Measurements from ENCODE around the gene METTL22. TPM values are rescaled to one million over a fixed set of nuclear protein-coding genes. Genes with fewer than 3 reads are reported as not detected.

Gene METTL22
- polyA plus RNA-seq, 2 of the 4 experiments (the other 2 are of a cell fraction): 21.0 to 40.9 TPM

GRCh38 chr16:8682551-8683259, 61.2 kb downstream of the METTL22 start:
- Histone ChIP-seq H3K27ac (no peak overlapping the region), H3K9me3 (peaks cover 10% of the 10 kb centered on the region), H3K4me1 (peaks cover 14% of the 10 kb centered on the region), H3K4me2 (no peak overlapping the region), H3K4me3 (no peak overlapping the region)
- 32% methylated on average over 9 of the region's 9 CpGs for WGBS (ENCODE audit: missing lambda C conversion rate)
- FAIRE-seq: no peak
- ChIA-PET CTCF (no interaction called here), POLR2A (no interaction called here)
- ATAC-seq: no peak
- TF ChIP-seq ZSCAN20 (CRISPR knock-in tag; IDR thresholded peaks at IDR 0.05) (no peak), ZNF302 (CRISPR knock-in tag; IDR thresholded peaks at IDR 0.05) (no peak), RARB (CRISPR knock-in tag; IDR thresholded peaks at IDR 0.05) (no peak), MAZ (IDR thresholded peaks at IDR 0.05; ENCODE audit: borderline replicate concordance, low read depth, low read length) (no peak), HEYL (CRISPR knock-in tag; IDR thresholded peaks at IDR 0.05) (no peak), RFX5 (IDR thresholded peaks at IDR 0.05) (no peak), RNF2 (IDR thresholded peaks at IDR 0.05; ENCODE audit: borderline replicate concordance, low read depth) (no peak)
- DNase-seq (ENCODE audit: low read depth in 1 of 2, low spot score in 1 of 2): no peak

GRCh38 chr16:8683640-8684039, 62.1 kb downstream of the METTL22 start:
- ChIA-PET POLR2A (interaction anchor here (0.6 kb wide), 1 partner anchor 30 kb away, joined by 3 read pairs; no protein-coding TSS in a partner anchor), CTCF (interaction anchor here (1.3 kb wide), 1 partner anchor 108 kb away, joined by 3 read pairs; no protein-coding TSS in a partner anchor)
- no peak overlapping the region for H3K27ac ChIP-seq
- 72% methylated on average over 4 of the region's 4 CpGs for WGBS (ENCODE audit: missing lambda C conversion rate)
- H3K4me3 ChIP-seq: no peak overlapping the region
- TF ChIP-seq PHF8 (IDR thresholded peaks at IDR 0.05; ENCODE audit: borderline replicate concordance, low read depth) (no peak), GATA3 (IDR thresholded peaks at IDR 0.05; ENCODE audit: borderline replicate concordance) (no peak), JUN (IDR thresholded peaks at IDR 0.05) (no peak)
- peaks cover 13% of the 10 kb centered on the region for H3K9me3 ChIP-seq
- FAIRE-seq: no peak
- H3K4me2 ChIP-seq: no peak overlapping the region
- DNase-seq (ENCODE audit: low read depth in 1 of 2, low spot score in 1 of 2): no peak
- peaks cover 6% of the 10 kb centered on the region for H3K4me1 ChIP-seq
- no peak for ATAC-seq

- Histone ChIP-seq H3K4me1 (no peaks in the 10 kb centered on the region), H3K9me3 (peaks cover 21% of the 10 kb centered on the region), H3K4me3 (no peak overlapping the region), H3K27ac (no peak overlapping the region), H3K4me2 (no peak overlapping the region)
- no peak for DNase-seq (ENCODE audit: low read depth in 1 of 2, low spot score in 1 of 2)
- 51% methylated on average over 3 of the region's 3 CpGs for WGBS (ENCODE audit: missing lambda C conversion rate)
- no peak for ATAC-seq
- CTCF ChIA-PET: interaction anchor here (3.0 kb wide), 1 partner anchor 24 kb away, joined by 10 read pairs; no protein-coding TSS in a partner anchor
- POLR2A ChIA-PET: no interaction called here
- no peak for FAIRE-seq
- TF ChIP-seq BHLHE40 (IDR thresholded peaks at IDR 0.05; ENCODE audit: low read depth, low read length) (no peak), JUNB (IDR thresholded peaks at IDR 0.05) (no peak), PBX3 (IDR thresholded peaks at IDR 0.05) (no peak), GATA3 (IDR thresholded peaks at IDR 0.05; ENCODE audit: borderline replicate concordance) (no peak), TP53 (CRISPR knock-in tag; IDR thresholded peaks at IDR 0.05) (no peak), EHF (CRISPR knock-in tag; IDR thresholded peaks at IDR 0.05) (no peak), ZC3H11A (IDR thresholded peaks at IDR 0.05) (no peak)
These were observed 64.1 kb downstream of the METTL22 start for GRCh38 chr16:8685617-8686016.

GRCh38 chr16:8686031-8686621, 64.6 kb downstream of the METTL22 start:
- Histone ChIP-seq H3K9me3 (peaks cover 21% of the 10 kb centered on the region), H3K4me2 (no peak overlapping the region), H3K27ac (no peak overlapping the region), H3K4me3 (no peak overlapping the region), H3K4me1 (no peaks in the 10 kb centered on the region)
- ChIA-PET CTCF (interaction anchor here (3.0 kb wide), 1 partner anchor 25 kb away, joined by 10 read pairs; no protein-coding TSS in a partner anchor), POLR2A (no interaction called here)
- DNase-seq (ENCODE audit: low read depth in 1 of 2, low spot score in 1 of 2): no peak
- TF ChIP-seq MAFK (IDR thresholded peaks at IDR 0.05; ENCODE audit: partially characterized antibody) (no peak), CHD4 (IDR thresholded peaks at IDR 0.05; ENCODE audit: borderline replicate concordance) (no peak), KDM1A (IDR thresholded peaks at IDR 0.05; ENCODE audit: low read depth) (no peak), CEBPB (IDR thresholded peaks at IDR 0.05) (no peak), HDAC2 (IDR thresholded peaks at IDR 0.05) (no peak), E2F6 (IDR thresholded peaks at IDR 0.05; ENCODE audit: borderline replicate concordance, low read depth) (no peak), ZC3H11A (IDR thresholded peaks at IDR 0.05) (no peak)
- WGBS (ENCODE audit: missing lambda C conversion rate): 6% methylated on average over 4 of the region's 7 CpGs
- peak; percentile 37 to 50; a peak in 2 of 6 replicates for ATAC-seq
- FAIRE-seq: no peak

All from A549 (cell line).